Measurements from ENCODE around the gene PKMYT1. TPM values are rescaled to one million over a fixed set of nuclear protein-coding genes. Genes with fewer than 3 reads are reported as not detected.

The PKMYT1 gene
- total and polyA plus RNA-seq, 9 of the 15 experiments (the other 6 are each of a cell fraction or from before 2014, with no cell fraction given) = 8.7 to 201 (median 37.8) TPM

DNA sequence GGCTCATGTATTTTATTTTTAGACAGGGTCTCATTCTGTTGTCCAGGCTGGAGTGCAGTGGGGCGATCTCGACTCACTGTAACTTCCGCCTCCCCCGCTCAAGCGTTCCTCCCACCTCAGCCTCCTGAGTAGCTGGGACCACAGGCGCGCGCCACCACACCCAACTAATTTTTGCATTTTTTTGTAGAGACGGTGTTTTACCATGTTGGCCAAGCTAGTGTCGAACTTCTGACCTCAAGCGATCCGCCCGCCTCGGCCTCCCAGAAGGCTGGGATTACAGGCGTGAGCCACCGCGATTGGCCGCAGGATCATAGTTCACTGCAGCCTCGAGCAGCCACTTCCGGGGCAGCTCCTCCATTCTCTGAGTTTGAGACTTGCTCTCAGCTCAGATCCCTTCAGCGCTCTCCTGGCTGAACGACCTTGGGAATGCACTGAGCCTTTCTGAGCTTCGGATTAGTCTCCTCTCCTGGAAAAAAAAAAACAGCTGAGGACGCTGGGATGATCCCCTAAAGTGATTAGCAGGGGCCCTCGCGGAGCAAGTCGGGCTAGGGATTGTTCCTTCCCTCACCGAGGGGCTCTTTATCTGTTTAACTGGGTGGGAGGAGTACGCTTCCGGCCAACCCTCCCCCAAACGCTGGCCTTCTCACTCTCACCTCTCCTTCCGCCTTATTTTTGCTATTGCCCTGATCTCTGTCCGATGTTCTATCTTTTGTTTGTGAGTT lies 1.1 kb upstream of the PKMYT1 start (continued):
- TF ChIP-seq RB1 (IDR thresholded peaks at IDR 0.05; ENCODE audit: low read depth) (no peak), STAG1 (CRISPR knock-in tag; IDR thresholded peaks at IDR 0.05; ENCODE audit: borderline replicate concordance) (no peak), PML (IDR thresholded peaks at IDR 0.05; ENCODE audit: low read length) (peak; percentile 2; the same call in 1 of the 2 replicates), ILK (tag; IDR thresholded peaks at IDR 0.05; ENCODE audit: borderline replicate concordance, low read depth) (no peak), CBX5 (IDR thresholded peaks at IDR 0.05; ENCODE audit: borderline replicate concordance, low read depth) (0 out of 2 replicates have a peak, but pooled peaks have one; percentile 34), TAF9B (IDR thresholded peaks at IDR 0.05; ENCODE audit: partially characterized antibody) (peak; percentile 59), RBM15 (IDR thresholded peaks at IDR 0.05; ENCODE audit: insufficient read depth, low read length) (no peak), BACH1 (tag; IDR thresholded peaks at IDR 0.05) (no peak), CREBBP (IDR thresholded peaks at IDR 0.05; ENCODE audit: low read depth, low read length) (no peak), ZNF444 (CRISPR knock-in tag; IDR thresholded peaks at IDR 0.05) (peak; percentile 55; the same call in 1 of the 2 replicates), ZNF780A (CRISPR knock-in tag; IDR thresholded peaks at IDR 0.05) (no peak), ZNF146 (CRISPR knock-in tag; IDR thresholded peaks at IDR 0.05; ENCODE audit: unreplicated experiment) (no peak), AFF4 (CRISPR knock-in tag; IDR thresholded peaks at IDR 0.05) (no peak; the same call in none of the 2 replicates), ZKSCAN1 (IDR thresholded peaks at IDR 0.05; ENCODE audit: low read depth, low read length) (no peak), EHMT2 (IDR thresholded peaks at IDR 0.05) (peak; percentile 28; the same call in 1 of the 2 replicates), HEY1 (CRISPR knock-in tag; IDR thresholded peaks at IDR 0.05; ENCODE audit: borderline replicate concordance) (no peak), JUN (IDR thresholded peaks at IDR 0.05; ENCODE audit: borderline replicate concordance, low read depth, low read length) (no peak), JUN (CRISPR knock-in tag; IDR thresholded peaks at IDR 0.05; ENCODE audit: borderline replicate concordance) (peak; percentile 50; the same call in 1 of the 2 replicates), RBM39 (optimal IDR thresholded peaks at IDR 0.05; ENCODE audit: low read depth, low read length) (peak; percentile 4), RAD21 (CRISPR knock-in tag; conservative IDR thresholded peaks at IDR 0.05 in 1 of 2, IDR thresholded peaks at IDR 0.05 in 1 of 2) (0 out of 4 replicates have a peak, but pooled peaks of 1 of the 2 experiments have one; percentile 1)
- TF ChIP-seq, protein P1, sequence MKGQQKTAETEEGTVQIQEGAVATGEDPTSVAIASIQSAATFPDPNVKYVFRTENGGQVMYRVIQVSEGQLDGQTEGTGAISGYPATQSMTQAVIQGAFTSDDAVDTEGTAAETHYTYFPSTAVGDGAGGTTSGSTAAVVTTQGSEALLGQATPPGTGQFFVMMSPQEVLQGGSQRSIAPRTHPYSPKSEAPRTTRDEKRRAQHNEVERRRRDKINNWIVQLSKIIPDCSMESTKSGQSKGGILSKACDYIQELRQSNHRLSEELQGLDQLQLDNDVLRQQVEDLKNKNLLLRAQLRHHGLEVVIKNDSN (CRISPR knock-in tag; IDR thresholded peaks at IDR 0.05) = no peak
- TF ChIP-seq, protein P2, sequence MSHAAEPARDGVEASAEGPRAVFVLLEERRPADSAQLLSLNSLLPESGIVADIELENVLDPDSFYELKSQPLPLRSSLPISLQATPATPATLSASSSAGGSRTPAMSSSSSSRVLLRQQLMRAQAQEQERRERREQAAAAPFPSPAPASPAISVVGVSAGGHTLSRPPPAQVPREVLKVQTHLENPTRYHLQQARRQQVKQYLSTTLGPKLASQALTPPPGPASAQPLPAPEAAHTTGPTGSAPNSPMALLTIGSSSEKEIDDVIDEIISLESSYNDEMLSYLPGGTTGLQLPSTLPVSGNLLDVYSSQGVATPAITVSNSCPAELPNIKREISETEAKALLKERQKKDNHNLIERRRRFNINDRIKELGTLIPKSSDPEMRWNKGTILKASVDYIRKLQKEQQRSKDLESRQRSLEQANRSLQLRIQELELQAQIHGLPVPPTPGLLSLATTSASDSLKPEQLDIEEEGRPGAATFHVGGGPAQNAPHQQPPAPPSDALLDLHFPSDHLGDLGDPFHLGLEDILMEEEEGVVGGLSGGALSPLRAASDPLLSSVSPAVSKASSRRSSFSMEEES (CRISPR knock-in tag; IDR thresholded peaks at IDR 0.05) = no peak
